ENCODE measurements around the gene ITGBL1. TPM values are rescaled to one million over a fixed set of nuclear protein-coding genes. Genes with fewer than 3 reads are reported as not detected.
A peak's percentile ranks its signal among the peaks of the same experiment; 100 is the strongest.

The ITGBL1 gene
- total RNA-seq, 6 experiments from 2014 or later: 92.4 to 114 (median 105) TPM

DNA sequence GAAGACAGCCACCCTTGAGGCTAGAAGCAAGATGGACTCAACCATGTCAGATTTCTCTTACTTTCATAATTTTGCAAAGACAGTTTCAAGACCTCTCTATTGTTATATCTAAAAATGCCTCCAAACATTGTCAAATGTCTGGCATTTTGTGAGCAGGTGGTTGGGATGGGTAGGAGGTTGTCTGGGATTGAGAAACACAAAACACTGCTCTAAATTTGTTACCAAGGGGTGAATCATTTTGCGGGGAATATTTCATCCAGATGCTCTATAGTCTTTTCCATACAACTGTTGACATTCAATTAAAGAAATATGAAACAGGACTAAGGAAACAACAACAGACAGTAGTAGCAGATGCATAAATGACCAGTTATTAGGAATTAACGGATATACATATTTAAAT, 208.2 kb downstream of the ITGBL1 start:
- H3K27me3 Mint-ChIP-seq (ENCODE audit: insufficient read depth): no peaks in the 10 kb centered on the region; the same call in 1 of the 2 replicates
- no peak overlapping the region for H3K4me3 Mint-ChIP-seq
- H3K4me1 Mint-ChIP-seq (ENCODE audit: low read depth): peaks cover 29% of the 10 kb centered on the region
- DNase-seq: no peak
- H3K9me3 Mint-ChIP-seq: no peaks in the 10 kb centered on the region
- H3K36me3 Mint-ChIP-seq (ENCODE audit: low read depth): peaks cover 7% of the 10 kb centered on the region; the same call in 1 of the 2 replicates
- no peak overlapping the region for H3K27ac Mint-ChIP-seq
- TF ChIP-seq, protein P1, sequence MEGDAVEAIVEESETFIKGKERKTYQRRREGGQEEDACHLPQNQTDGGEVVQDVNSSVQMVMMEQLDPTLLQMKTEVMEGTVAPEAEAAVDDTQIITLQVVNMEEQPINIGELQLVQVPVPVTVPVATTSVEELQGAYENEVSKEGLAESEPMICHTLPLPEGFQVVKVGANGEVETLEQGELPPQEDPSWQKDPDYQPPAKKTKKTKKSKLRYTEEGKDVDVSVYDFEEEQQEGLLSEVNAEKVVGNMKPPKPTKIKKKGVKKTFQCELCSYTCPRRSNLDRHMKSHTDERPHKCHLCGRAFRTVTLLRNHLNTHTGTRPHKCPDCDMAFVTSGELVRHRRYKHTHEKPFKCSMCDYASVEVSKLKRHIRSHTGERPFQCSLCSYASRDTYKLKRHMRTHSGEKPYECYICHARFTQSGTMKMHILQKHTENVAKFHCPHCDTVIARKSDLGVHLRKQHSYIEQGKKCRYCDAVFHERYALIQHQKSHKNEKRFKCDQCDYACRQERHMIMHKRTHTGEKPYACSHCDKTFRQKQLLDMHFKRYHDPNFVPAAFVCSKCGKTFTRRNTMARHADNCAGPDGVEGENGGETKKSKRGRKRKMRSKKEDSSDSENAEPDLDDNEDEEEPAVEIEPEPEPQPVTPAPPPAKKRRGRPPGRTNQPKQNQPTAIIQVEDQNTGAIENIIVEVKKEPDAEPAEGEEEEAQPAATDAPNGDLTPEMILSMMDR (IDR thresholded peaks at IDR 0.05): no peak

DNA sequence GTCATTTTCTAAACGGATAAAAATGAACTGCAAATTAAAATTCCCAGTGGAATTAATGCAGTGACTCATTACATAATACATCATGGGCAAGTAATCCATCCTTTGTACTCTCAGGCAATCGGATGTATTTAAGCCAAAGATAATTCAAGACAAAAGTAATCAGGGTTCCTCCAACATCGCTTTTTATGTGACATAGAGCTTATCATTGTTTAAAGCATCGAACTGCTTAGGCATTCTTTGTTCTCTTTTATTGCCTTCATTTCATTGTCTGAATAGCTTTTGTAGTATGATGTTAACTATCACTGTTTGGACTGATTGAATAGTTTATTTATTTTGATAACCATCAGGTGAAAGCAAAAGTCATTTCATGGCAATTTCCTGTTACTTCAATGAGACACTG, 209.4 kb downstream of the ITGBL1 start:
- Mint-ChIP-seq H3K27ac (0 out of 2 replicates have a peak overlapping the region, but pooled peaks have one; percentile 24), H3K4me3 (no peak overlapping the region), H3K27me3 (ENCODE audit: insufficient read depth) (no peaks in the 10 kb centered on the region), H3K4me1 (ENCODE audit: low read depth) (peaks cover 28% of the 10 kb centered on the region), H3K36me3 (ENCODE audit: low read depth) (peaks cover 12% of the 10 kb centered on the region; the same call in 1 of the 2 replicates), H3K9me3 (no peaks in the 10 kb centered on the region)
- no peak for DNase-seq
- TF ChIP-seq, protein P1 (IDR thresholded peaks at IDR 0.05): no peak

DNA sequence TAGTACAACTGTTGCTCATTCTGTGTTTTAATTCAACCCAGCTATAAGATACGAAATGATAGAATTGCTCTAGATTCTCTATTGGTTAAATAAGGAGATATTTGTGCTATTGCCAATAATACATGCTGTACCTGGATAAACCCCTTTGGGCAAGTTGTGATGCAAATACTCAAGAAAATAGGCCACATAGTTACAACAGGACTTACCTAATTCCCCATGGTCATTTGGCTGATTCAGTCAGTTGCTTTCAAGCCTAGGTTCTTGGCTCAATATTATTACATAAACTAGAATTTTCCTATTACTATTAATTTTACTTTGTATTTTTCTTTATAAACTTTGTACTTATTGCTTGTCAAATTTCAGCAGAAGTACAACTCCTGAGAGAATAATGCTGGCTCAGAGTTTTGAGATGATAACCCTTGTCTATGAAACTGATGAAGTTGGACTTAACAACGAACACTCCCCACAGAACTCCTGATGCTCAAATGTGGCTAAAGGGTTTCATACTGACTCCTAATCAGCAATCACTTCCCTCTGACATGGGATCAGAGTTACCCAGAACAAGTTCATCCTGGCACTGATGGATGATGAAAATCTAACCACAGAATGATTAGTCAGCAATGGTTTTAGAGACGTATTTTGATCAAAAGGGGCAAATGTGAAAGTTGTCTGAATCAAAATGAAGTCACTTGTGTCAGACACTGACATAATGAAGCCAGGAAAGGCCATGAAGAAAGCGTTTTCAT, 221.1 kb downstream of the ITGBL1 start:
- Mint-ChIP-seq H3K4me3 (no peak overlapping the region), H3K27me3 (ENCODE audit: insufficient read depth) (no peaks in the 10 kb centered on the region), H3K36me3 (ENCODE audit: low read depth) (peaks cover 13% of the 10 kb centered on the region), H3K27ac (no peak overlapping the region), H3K4me1 (ENCODE audit: low read depth) (peaks cover 11% of the 10 kb centered on the region), H3K9me3 (no peaks in the 10 kb centered on the region)
- DNase-seq: no peak
- TF ChIP-seq, protein P1 (IDR thresholded peaks at IDR 0.05): no peak

DNA sequence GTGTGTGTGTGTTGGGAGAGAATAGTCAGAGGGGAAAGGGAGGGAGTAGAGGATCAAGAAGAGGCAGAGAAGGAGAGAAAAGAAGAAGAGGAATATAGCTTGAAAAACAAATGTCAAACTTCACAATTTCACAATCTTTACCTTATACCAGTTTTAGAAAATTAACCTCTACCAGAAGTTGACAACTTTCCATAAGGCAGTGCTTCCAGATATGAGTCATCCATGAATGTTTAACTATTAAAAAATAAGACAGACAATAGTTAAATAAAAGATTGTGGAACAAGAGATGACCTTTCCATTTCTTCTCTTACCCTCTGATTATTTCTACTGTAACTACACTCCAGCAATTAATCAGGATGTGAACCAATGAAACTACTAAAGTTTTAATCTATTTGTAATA, 229.4 kb downstream of the ITGBL1 start:
- Mint-ChIP-seq H3K27me3 (ENCODE audit: insufficient read depth) (no peaks in the 10 kb centered on the region), H3K4me1 (ENCODE audit: low read depth) (peaks cover 26% of the 10 kb centered on the region), H3K4me3 (no peak overlapping the region), H3K27ac (peak overlapping the region; percentile 1; the same call in 1 of the 2 replicates), H3K9me3 (no peaks in the 10 kb centered on the region), H3K36me3 (ENCODE audit: low read depth) (no peaks in the 10 kb centered on the region)
- TF ChIP-seq, protein P1 (IDR thresholded peaks at IDR 0.05): no peak
- DNase-seq: no peak

DNA sequence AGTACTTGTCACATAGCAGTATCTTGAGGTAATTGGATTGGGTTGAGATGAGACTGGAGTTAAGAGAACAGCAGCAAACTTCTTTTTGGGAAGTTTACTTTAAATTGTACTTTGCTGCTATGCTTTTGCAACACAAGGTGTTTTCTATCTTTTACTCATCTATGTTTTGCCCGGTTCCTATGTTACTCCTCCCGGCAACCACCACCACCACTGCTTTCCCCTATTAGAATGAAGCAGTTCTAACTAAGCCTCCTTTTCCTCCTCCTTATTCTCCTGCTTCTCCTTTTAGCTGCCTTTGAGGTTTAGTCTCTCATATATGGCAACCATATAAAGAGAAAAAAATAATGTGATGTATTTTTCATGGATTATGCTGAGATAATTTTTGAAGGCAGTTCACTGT, 233.5 kb downstream of the ITGBL1 start:
- Mint-ChIP-seq H3K27ac (no peak overlapping the region), H3K27me3 (ENCODE audit: insufficient read depth) (no peaks in the 10 kb centered on the region), H3K36me3 (ENCODE audit: low read depth) (0 out of 2 replicates have a peak, but pooled peaks cover 5% of the 10 kb centered on the region), H3K4me3 (no peak overlapping the region), H3K4me1 (ENCODE audit: low read depth) (peaks cover 34% of the 10 kb centered on the region), H3K9me3 (no peaks in the 10 kb centered on the region)
- DNase-seq: no peak
- TF ChIP-seq, protein P1 (IDR thresholded peaks at IDR 0.05): no peak
